Mucosa of stomach (tissue), 1 donor: ENCODE measurements around the gene DYRK3.
"Not testable (repeated sequence)": the region's sequence is repeated elsewhere in the genome, so short reads cannot be mapped to it uniquely, and the experiment has no call there.

Experiments used
- H3K27me3 ChIP-seq: one replicate; pipeline ENCODE4 v1.7.0; 2013; ENCODE audit warnings: mild to moderate bottlenecking, low read length; ENCODE audit not compliant: control insufficient read depth, insufficient read depth
- H3K36me3 ChIP-seq: one replicate; pipeline ENCODE4 v1.7.0; 2013; ENCODE audit warnings: low read length; ENCODE audit not compliant: control insufficient read depth, insufficient read depth
- H3K4me1 ChIP-seq: one replicate; pipeline ENCODE4 v1.7.0; 2013; ENCODE audit warnings: mild to moderate bottlenecking, low read length; ENCODE audit not compliant: control insufficient read depth, insufficient read depth
- H3K4me3 ChIP-seq: one replicate; pipeline ENCODE4 v1.7.0; 2013; ENCODE audit warnings: low read length
- H3K9ac ChIP-seq: one replicate; pipeline ENCODE4 v1.7.0; 2013; ENCODE audit warnings: mild to moderate bottlenecking, low read length, moderate library complexity
- H3K9me3 ChIP-seq: one replicate; pipeline ENCODE4 v1.7.0; 2013; ENCODE audit warnings: mild to moderate bottlenecking, low read length, moderate library complexity; ENCODE audit not compliant: control insufficient read depth
- donor health status: Pancreatic carcinoma.

The DYRK3 gene

DNA sequence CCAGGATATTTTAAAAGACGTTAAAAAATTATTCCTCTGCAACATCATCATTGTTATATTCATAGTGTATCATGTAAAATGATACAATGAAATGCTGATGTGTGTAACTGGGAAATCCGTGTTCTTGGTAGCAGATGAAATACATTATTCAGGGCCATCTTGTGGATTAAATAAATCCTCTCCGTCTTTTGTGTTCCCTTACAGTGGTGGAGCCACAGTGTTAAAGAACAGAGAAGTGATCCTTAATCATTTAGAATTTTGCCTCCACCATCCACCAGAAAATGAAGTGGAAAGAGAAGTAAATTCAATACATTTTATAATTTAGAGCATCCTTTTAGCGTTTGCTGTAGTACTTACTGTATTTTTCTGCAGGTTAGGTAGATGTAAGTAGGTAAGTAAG lies 1.3 kb downstream of the DYRK3 start:
- H3K36me3 ChIP-seq: no peaks in the 10 kb centered on the region
- no peaks in the 10 kb centered on the region for H3K9me3 ChIP-seq
- no peaks in the 10 kb centered on the region for H3K27me3 ChIP-seq
- peaks cover 15% of the 10 kb centered on the region for H3K4me1 ChIP-seq
- H3K4me3 ChIP-seq: no peak overlapping the region
- no peak overlapping the region for H3K9ac ChIP-seq

DNA sequence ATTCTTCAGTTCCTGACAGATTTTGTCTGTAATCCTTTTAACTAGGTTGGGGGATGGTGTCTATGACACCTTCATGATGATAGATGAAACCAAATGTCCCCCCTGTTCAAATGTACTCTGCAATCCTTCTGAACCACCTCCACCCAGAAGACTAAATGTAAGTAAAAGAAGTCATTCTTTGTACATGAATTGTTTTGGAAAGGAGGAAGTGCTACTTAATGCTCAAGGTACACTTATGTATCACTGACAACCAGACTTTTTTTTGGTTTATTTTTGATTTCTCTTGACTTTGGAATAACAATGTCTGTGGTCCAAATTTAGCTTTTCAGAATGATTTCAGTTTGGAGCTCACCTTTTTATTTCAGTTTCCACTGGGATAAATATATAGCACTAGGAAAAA lies 2.3 kb downstream of the DYRK3 start:
- no peaks in the 10 kb centered on the region for H3K36me3 ChIP-seq
- no peaks in the 10 kb centered on the region for H3K9me3 ChIP-seq
- no peak overlapping the region for H3K9ac ChIP-seq
- peaks cover 15% of the 10 kb centered on the region for H3K4me1 ChIP-seq
- H3K27me3 ChIP-seq: no peaks in the 10 kb centered on the region
- H3K4me3 ChIP-seq: no peak overlapping the region

DNA sequence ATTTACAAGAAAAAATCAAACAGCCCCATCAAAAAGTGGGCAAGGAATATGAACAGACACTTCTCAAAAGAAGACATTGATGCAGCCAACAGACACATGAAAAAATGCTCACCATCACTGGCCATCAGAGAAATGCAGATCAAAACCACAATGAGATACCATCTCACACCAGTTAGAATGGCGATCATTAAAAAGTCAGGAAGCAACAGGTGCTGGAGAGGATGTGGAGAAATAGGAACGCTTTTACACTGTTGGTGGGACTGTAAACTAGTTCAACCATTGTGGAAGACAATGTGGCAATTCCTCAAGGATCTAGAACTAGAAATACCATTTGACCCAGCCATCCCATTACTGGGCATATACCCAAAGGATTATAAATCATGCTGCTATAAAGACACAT lies 6.7 kb downstream of the DYRK3 start:
- H3K27me3 ChIP-seq, H3K9ac ChIP-seq, H3K4me1 ChIP-seq, H3K36me3 ChIP-seq, H3K4me3 ChIP-seq, H3K9me3 ChIP-seq: not testable (repeated sequence)

DNA sequence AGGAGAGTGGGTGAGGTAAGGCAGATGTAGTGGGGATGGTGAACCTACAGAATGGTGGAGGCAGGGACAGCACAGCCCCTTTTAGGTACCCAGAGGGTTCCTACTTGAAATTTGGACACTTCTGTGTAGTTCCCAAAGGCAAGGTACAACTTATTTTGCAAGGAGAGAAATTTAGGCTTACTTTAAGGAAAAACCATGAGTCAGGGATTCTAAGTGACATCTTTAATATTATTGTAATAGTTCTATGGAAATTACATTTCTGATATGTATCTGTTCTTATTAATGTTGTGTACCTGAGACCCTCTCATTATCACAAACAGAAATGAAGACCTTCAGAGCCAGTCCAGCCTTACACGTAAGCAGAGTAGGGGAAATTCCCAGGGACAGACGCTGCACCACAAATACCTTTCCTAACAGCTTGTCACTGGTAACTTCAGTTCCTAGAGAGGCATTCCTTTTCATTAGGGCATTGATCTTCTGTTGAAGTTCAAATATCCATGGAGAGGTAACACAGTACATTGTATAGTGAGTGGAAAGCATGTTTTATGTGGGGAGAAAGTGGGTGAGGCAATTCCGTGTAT lies 7.9 kb downstream of the DYRK3 start:
- Histone ChIP-seq H3K36me3 (no peaks in the 10 kb centered on the region), H3K9me3 (no peaks in the 10 kb centered on the region), H3K4me3 (no peak overlapping the region), H3K9ac (no peak overlapping the region), H3K27me3 (no peaks in the 10 kb centered on the region), H3K4me1 (no peaks in the 10 kb centered on the region)

GRCh38 chr1:206646504-206646903 lies 11.2 kb downstream of the DYRK3 start:
- Histone ChIP-seq H3K4me3 (no peak overlapping the region), H3K4me1 (no peaks in the 10 kb centered on the region), H3K27me3 (no peaks in the 10 kb centered on the region), H3K9me3 (no peaks in the 10 kb centered on the region), H3K36me3 (no peaks in the 10 kb centered on the region), H3K9ac (no peak overlapping the region)

DNA sequence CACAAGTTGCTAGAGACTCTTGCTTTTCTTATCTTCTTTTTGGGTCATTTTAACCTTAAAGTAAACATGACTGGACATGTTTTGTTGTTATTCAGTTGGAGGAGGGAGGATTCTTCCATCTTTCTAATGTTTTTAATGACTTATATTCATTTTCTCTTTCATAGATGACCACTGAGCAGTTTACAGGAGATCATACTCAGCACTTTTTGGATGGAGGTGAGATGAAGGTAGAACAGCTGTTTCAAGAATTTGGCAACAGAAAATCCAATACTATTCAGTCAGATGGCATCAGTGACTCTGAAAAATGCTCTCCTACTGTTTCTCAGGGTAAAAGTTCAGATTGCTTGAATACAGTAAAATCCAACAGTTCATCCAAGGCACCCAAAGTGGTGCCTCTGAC lies 11.9 kb downstream of the DYRK3 start:
- Histone ChIP-seq H3K9ac (no peak overlapping the region), H3K4me3 (no peak overlapping the region), H3K9me3 (no peaks in the 10 kb centered on the region), H3K4me1 (no peaks in the 10 kb centered on the region), H3K27me3 (no peaks in the 10 kb centered on the region), H3K36me3 (no peaks in the 10 kb centered on the region)

GRCh38 chr1:206649261-206649921 lies 14.1 kb downstream of the DYRK3 start:
- no peaks in the 10 kb centered on the region for H3K9me3 ChIP-seq
- H3K27me3 ChIP-seq: no peaks in the 10 kb centered on the region
- H3K4me3 ChIP-seq: no peak overlapping the region
- no peaks in the 10 kb centered on the region for H3K4me1 ChIP-seq
- no peaks in the 10 kb centered on the region for H3K36me3 ChIP-seq
- H3K9ac ChIP-seq: no peak overlapping the region

DNA sequence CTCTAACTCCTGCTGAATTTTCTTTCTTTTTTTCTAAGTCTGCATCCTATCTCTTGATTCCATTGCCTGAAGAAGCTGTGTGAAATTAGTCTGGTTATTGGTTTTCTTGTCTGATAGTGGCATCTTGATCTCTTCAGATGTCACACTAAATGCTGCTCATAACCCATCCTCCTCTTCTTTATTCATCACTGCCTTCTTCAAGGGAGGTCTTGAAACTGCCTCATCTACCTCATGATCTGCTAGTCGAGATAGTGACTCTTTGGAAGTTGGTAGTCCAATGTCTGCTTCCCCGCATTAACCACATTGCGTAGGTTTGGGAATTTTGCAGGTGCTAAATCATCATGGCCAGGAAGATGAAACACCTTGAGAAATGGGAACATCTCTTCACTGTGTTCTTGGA lies 15.7 kb downstream of the DYRK3 start:
- no peaks in the 10 kb centered on the region for H3K36me3 ChIP-seq
- no peaks in the 10 kb centered on the region for H3K9me3 ChIP-seq
- no peak overlapping the region for H3K4me3 ChIP-seq
- no peaks in the 10 kb centered on the region for H3K4me1 ChIP-seq
- no peak overlapping the region for H3K9ac ChIP-seq
- H3K27me3 ChIP-seq: no peaks in the 10 kb centered on the region

DNA sequence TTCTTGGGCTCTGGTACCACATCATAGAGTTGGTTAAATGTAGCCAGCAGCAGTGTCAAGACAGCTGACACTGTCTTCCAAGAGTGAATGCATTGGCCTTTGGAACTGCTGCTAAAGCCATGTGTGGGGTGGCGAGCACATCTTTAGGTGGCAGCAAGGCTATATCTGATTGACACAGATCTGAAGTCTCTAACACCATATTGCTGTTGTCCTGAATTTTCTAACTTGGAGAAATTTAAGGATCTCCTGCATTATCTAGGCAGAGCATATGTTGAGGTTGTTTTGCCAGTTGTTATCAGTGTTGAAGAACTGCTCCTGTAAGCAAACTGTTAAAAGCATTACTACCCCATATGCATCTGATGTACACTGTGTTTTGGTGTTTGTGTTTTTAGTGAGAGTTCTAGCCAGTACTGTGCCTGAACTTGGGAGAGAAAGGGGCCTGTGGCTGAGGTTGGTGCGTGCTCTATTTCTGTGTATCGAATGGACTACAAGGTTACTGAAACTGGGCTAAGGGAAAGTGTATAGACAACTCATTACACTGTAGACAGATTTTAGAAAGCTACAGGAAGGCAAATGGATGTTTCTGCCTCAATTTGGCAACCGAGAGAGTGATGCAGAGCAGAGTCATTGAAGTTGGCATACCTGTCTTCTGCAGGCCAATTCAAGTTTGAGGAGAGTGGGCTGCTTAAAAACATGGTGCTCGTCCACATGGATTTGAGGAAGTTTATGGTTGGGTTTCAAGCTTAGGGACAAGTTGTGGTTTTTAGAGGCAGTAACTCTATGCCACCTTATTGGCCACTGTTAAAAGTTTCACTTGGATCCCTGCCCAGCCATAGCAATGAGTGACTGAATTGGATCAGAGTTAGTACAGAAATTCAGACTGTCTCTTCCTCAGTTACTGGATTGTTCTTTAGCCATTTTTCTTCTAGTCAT lies 16.9 kb downstream of the DYRK3 start:
- H3K9ac ChIP-seq: no peak overlapping the region
- H3K4me3 ChIP-seq: no peak overlapping the region
- no peaks in the 10 kb centered on the region for H3K9me3 ChIP-seq
- no peaks in the 10 kb centered on the region for H3K4me1 ChIP-seq
- no peaks in the 10 kb centered on the region for H3K36me3 ChIP-seq
- H3K27me3 ChIP-seq: no peaks in the 10 kb centered on the region

- Histone ChIP-seq H3K36me3 (no peaks in the 10 kb centered on the region), H3K4me1 (peaks cover 8% of the 10 kb centered on the region), H3K4me3 (no peak overlapping the region), H3K27me3 (no peaks in the 10 kb centered on the region), H3K9me3 (no peaks in the 10 kb centered on the region), H3K9ac (no peak overlapping the region)
Observed at GRCh38 chr1:206653715-206654459, 18.6 kb downstream of the DYRK3 start.

DNA sequence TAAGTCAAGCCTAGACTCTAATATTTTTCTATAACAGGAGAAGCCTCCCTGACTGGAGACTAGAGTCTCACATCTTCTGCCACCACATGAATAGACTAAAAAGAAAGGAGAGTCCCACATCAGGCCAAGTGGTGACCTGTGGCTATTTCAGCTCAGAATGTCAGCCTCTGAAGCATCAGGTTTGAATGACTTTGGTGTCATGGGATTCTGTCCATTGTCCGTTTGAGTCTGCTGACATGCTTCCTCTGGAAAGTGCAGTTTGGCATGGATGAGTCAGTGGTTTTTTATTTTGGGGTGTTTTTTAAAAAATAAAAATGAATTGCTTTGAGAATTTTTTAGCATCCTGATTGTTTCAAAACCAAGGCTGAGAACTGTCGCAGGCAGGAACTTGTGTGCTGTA lies 19.5 kb downstream of the DYRK3 start:
- Histone ChIP-seq H3K4me3 (no peak overlapping the region), H3K4me1 (peaks cover 17% of the 10 kb centered on the region), H3K9ac (no peak overlapping the region), H3K36me3 (no peaks in the 10 kb centered on the region), H3K27me3 (no peaks in the 10 kb centered on the region), H3K9me3 (no peaks in the 10 kb centered on the region)

DNA sequence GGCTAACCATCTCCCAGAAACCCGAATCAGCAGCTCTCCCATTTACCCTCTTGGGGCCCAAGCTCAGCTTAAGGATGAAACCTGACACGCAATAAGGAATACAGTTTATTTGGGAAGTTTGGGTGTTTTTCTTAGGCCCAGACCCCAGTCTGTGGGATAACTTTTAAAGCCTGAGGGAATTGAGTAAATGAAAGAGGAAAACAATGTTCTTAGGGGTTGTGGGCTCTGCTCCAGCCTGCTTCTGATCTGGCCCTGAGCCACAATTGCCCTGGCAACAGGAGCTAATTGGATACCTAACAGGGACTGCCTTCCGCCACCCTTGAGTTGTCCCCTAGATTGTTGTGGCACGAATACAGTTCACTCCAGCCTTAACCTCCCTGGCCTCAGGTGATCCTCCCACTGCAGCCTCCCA lies 20.1 kb downstream of the DYRK3 start:
- H3K9ac ChIP-seq: no peak overlapping the region
- H3K36me3 ChIP-seq: no peaks in the 10 kb centered on the region
- no peaks in the 10 kb centered on the region for H3K9me3 ChIP-seq
- peaks cover 24% of the 10 kb centered on the region for H3K4me1 ChIP-seq
- H3K4me3 ChIP-seq: no peak overlapping the region
- H3K27me3 ChIP-seq: no peaks in the 10 kb centered on the region
